H1 (cell line): ENCODE data around the gene SUGP1. TPM values are rescaled to one million over a fixed set of nuclear protein-coding genes. Genes with fewer than 3 reads are reported as not detected.

Experiments
- CTCF ChIA-PET: fragments of 300-600 bp; sonication (Branson Sonifier 250); formaldehyde crosslinking; loops from one replicate; lab custom pipeline; 2021; ENCODE audit not compliant: partially characterized antibody; lab: Charles Lee
- POLR2A ChIA-PET: fragments of 300-600 bp; sonication (Branson Sonifier 250); formaldehyde crosslinking; loops from one replicate; lab custom pipeline; 2021; ENCODE audit warnings: inconsistent platforms; ENCODE audit not compliant: partially characterized antibody; lab: Charles Lee
- DNase-seq, 2 experiments: peaks; one replicate each; pipeline versions ENCODE4 v3.0.0 to v3.0.0-alpha.2; 2010 to 2022; ENCODE audit warnings: low spot score in 2 of 2, low read depth in 1 of 2, mixed read lengths in 1 of 2
- FAIRE-seq: peaks from 2 replicates; lab custom pipeline; 2011; peaks lifted over from hg19 to GRCh38; lab: Jason Lieb, UNC
- H2AFZ ChIP-seq: 2 replicates; pipeline ENCODE4 v1.8.1; 2012; ENCODE audit warnings: low read length, inconsistent platforms
- H2AK5ac ChIP-seq: 2 replicates; pipeline ENCODE4 v1.6.1; 2013; ENCODE audit warnings: low read depth, low read length
- H2BK120ac ChIP-seq: replicated peaks from 2 replicates; pipeline ENCODE3; 2013; ENCODE audit warnings: low read depth, low read length, inconsistent platforms
- H2BK12ac ChIP-seq: 2 replicates; pipeline ENCODE4 v1.6.1; 2013; ENCODE audit warnings: low read depth, low read length
- H2BK15ac ChIP-seq: 2 replicates; pipeline ENCODE4 v1.6.1; 2013; ENCODE audit warnings: low read length
- H2BK20ac ChIP-seq: 2 replicates; pipeline ENCODE4 v1.6.1; 2013; ENCODE audit warnings: low read length
- H2BK5ac ChIP-seq: 2 replicates; pipeline ENCODE4 v1.6.1; 2013; ENCODE audit warnings: low read depth, low read length
- H3K14ac ChIP-seq: 2 replicates; pipeline ENCODE4 v1.6.1; 2013; ENCODE audit warnings: inconsistent platforms; ENCODE audit not compliant: insufficient read length
- H3K18ac ChIP-seq: 2 replicates; pipeline ENCODE4 v1.6.1; 2013; ENCODE audit warnings: low read length; ENCODE audit errors: extremely low read depth
- H3K23ac ChIP-seq: 2 replicates; pipeline ENCODE4 v1.6.1; 2013; ENCODE audit warnings: inconsistent platforms; ENCODE audit not compliant: insufficient read length
- H3K23me2 ChIP-seq: 2 replicates; pipeline ENCODE4 v1.6.1; 2013; ENCODE audit warnings: low read depth, low read length
- H3K27ac ChIP-seq: 2 replicates; pipeline ENCODE4 v1.6.1; 2011; ENCODE audit warnings: low read depth, low read length, inconsistent platforms
- H3K27me3 ChIP-seq, 4 experiments: replicated peaks in 1 of 4; 1 replicate in 1 of 4; 2 replicates in 3 of 4; pipeline versions ENCODE4 v1.6.1 to v1.8.1; 2011 to 2013; ENCODE audit warnings: low read length in 3 of 4, mild to moderate bottlenecking in 3 of 4, inconsistent platforms in 2 of 4, mixed read lengths in 2 of 4, moderate library complexity in 1 of 4; ENCODE audit not compliant: control insufficient read depth in 3 of 4, insufficient read depth in 3 of 4; ENCODE audit errors: extremely low read depth in 1 of 4
- H3K36me3 ChIP-seq, 4 experiments: 2 replicates each; pipeline versions ENCODE4 v1.6.1 to v1.8.1; 2011 to 2013; ENCODE audit warnings: mild to moderate bottlenecking in 4 of 4, low read length in 3 of 4, moderate library complexity in 2 of 4, control low read depth in 1 of 4, inconsistent platforms in 1 of 4; ENCODE audit not compliant: insufficient read depth in 4 of 4, control insufficient read depth in 2 of 4
- H3K4ac ChIP-seq: replicated peaks from 2 replicates; pipeline ENCODE3; 2013; ENCODE audit warnings: low read length, low read depth, mixed read lengths, inconsistent platforms; ENCODE audit not compliant: insufficient read length
- H3K4me1 ChIP-seq, 4 experiments: replicated peaks in 1 of 4; 1 replicate in 1 of 4; 2 replicates in 3 of 4; pipeline versions ENCODE4 v1.6.1 to v1.8.1; 2011 to 2013; ENCODE audit warnings: low read length in 3 of 4, inconsistent platforms in 2 of 4, mixed read lengths in 1 of 4; ENCODE audit not compliant: insufficient read depth in 4 of 4, control insufficient read depth in 3 of 4
- H3K4me2 ChIP-seq, 2 experiments: 2 replicates each; pipeline versions ENCODE4 v1.6.1 to v1.8.1; 2011 to 2013; ENCODE audit warnings: low read depth in 2 of 2, low read length in 2 of 2, control low read depth in 1 of 2, inconsistent platforms in 1 of 2, mild to moderate bottlenecking in 1 of 2; ENCODE audit not compliant: insufficient read depth in 1 of 2
- H3K4me3 ChIP-seq, 4 experiments: fragments of 200-600, 300-600 bp in 1 of 4; sonication (generic), shearing (Covaris generic), sonication (Bioruptor Twin) in 1 of 4; 2 replicates each; pipeline versions ENCODE4 v1.5.1 to v1.8.1; 2011 to 2016; ENCODE audit warnings: low read length in 4 of 4, low read depth in 3 of 4, control low read depth in 2 of 4, inconsistent platforms in 2 of 4, mild to moderate bottlenecking in 2 of 4, mixed read lengths in 1 of 4, moderate library complexity in 1 of 4; ENCODE audit not compliant: insufficient read depth in 2 of 4; ENCODE audit errors: extremely low read depth in 1 of 4
- H3K56ac ChIP-seq: replicated peaks from 2 replicates; pipeline ENCODE3; 2013; ENCODE audit warnings: low read depth, mild to moderate bottlenecking, mixed read lengths, low read length, inconsistent platforms; ENCODE audit not compliant: insufficient read length
- H3K79me1 ChIP-seq: 2 replicates; pipeline ENCODE4 v1.6.1; 2013; ENCODE audit warnings: low read depth, low read length, control low read depth
- H3K79me2 ChIP-seq, 2 experiments: 2 replicates each; pipeline versions ENCODE4 v1.6.1 to v1.8.1; 2012 to 2013; ENCODE audit warnings: low read length in 2 of 2, mild to moderate bottlenecking in 2 of 2, inconsistent platforms in 1 of 2; ENCODE audit not compliant: insufficient read depth in 2 of 2, control insufficient read depth in 1 of 2
- H3K9ac ChIP-seq, 4 experiments: replicated peaks in 1 of 4; 1 replicate in 1 of 4; 2 replicates in 3 of 4; pipeline versions ENCODE4 v1.6.1 to v1.8.1; 2011 to 2013; ENCODE audit warnings: low read depth in 3 of 4, low read length in 3 of 4, control low read depth in 2 of 4, mild to moderate bottlenecking in 2 of 4, moderate library complexity in 2 of 4, inconsistent platforms in 1 of 4; ENCODE audit errors: extremely low read depth in 1 of 4
- H3K9me3 ChIP-seq, 2 experiments: 2 replicates each; pipeline versions ENCODE4 v1.6.1 to v1.8.1; 2012 to 2013; ENCODE audit warnings: mild to moderate bottlenecking in 2 of 2, moderate library complexity in 2 of 2, control low read depth in 1 of 2, inconsistent platforms in 1 of 2, low read depth in 1 of 2, low read length in 1 of 2, mixed read lengths in 1 of 2; ENCODE audit not compliant: insufficient read depth in 2 of 2
- H4K20me1 ChIP-seq, 2 experiments: replicated peaks in 1 of 2; 2 replicates each; pipeline versions ENCODE3 to v1.8.1; 2011 to 2013; ENCODE audit warnings: inconsistent platforms in 2 of 2, low read length in 2 of 2, mild to moderate bottlenecking in 1 of 2; ENCODE audit not compliant: insufficient read depth in 2 of 2, control insufficient read depth in 1 of 2
- H4K5ac ChIP-seq: 2 replicates; pipeline ENCODE4 v1.6.1; 2013; ENCODE audit warnings: low read length, low read depth, mixed read lengths, inconsistent platforms; ENCODE audit not compliant: insufficient read length
- H4K8ac ChIP-seq: 2 replicates; pipeline ENCODE4 v1.8.0; 2013; ENCODE audit warnings: mild to moderate bottlenecking, moderate library complexity, low read length, inconsistent platforms; ENCODE audit not compliant: insufficient read depth; ENCODE audit errors: extremely low read depth
- H4K91ac ChIP-seq: replicated peaks from 2 replicates; pipeline ENCODE3; 2013; ENCODE audit warnings: low read length, mixed read lengths, inconsistent platforms; ENCODE audit not compliant: insufficient read length
- CBX8 ChIP-seq: fragments of 300-800, 300-1000 bp; sonication (generic); IDR thresholded peaks from 2 replicates; pipeline ENCODE4 v1.7.1; 2016; ENCODE audit warnings: low read depth, low read length, borderline replicate concordance
- CHD2 ChIP-seq: IDR thresholded peaks from 2 replicates; pipeline ENCODE4 v1.6.1; 2012; ENCODE audit warnings: low read length, improper control_type of control experiment
- CREB1 ChIP-seq: IDR thresholded peaks from 2 replicates; pipeline ENCODE4 v1.6.1; 2012; ENCODE audit warnings: inconsistent platforms
- CTBP2 ChIP-seq: IDR thresholded peaks from 2 replicates; pipeline ENCODE4 v1.7.0; 2011; ENCODE audit warnings: borderline replicate concordance, mild to moderate bottlenecking, moderate library complexity, mixed read lengths, low read length; ENCODE audit not compliant: insufficient read depth, insufficient read length
- GABPA ChIP-seq: IDR thresholded peaks from 2 replicates; pipeline ENCODE4 v1.6.1; 2011; ENCODE audit warnings: mild to moderate bottlenecking, low read length, moderate library complexity, borderline replicate concordance; ENCODE audit not compliant: insufficient read depth
- MAX ChIP-seq: IDR thresholded peaks from 2 replicates; pipeline ENCODE4 v1.6.1; 2012; ENCODE audit warnings: inconsistent platforms
- POLR2A ChIP-seq, 2 experiments: IDR thresholded peaks; 1 replicate in 1 of 2; 2 replicates in 1 of 2; pipeline ENCODE4 v1.6.1; 2011; ENCODE audit warnings: low read depth in 2 of 2, low read length in 2 of 2, mild to moderate bottlenecking in 2 of 2; ENCODE audit errors: control extremely low read depth in 1 of 2
- RBBP5 ChIP-seq: IDR thresholded peaks from 2 replicates; pipeline ENCODE4 v1.7.1; 2012; ENCODE audit warnings: low read depth, mild to moderate bottlenecking, inconsistent platforms, low read length, moderate library complexity, borderline replicate concordance
- RFX5 ChIP-seq: IDR thresholded peaks from 2 replicates; pipeline ENCODE4 v1.6.1; 2011; ENCODE audit warnings: low read depth, low read length, improper control_type of control experiment, borderline replicate concordance
- SIX5 ChIP-seq: IDR thresholded peaks from 2 replicates; pipeline ENCODE4 v1.6.1; 2011; ENCODE audit warnings: mild to moderate bottlenecking, low read depth, low read length
- SP1 ChIP-seq: IDR thresholded peaks from 2 replicates; pipeline ENCODE4 v1.6.1; 2011; ENCODE audit warnings: low read depth, low read length
- TCF12 ChIP-seq: IDR thresholded peaks from 2 replicates; pipeline ENCODE4 v1.6.1; 2011; ENCODE audit warnings: low read depth, mild to moderate bottlenecking, low read length
- USF2 ChIP-seq: IDR thresholded peaks from 2 replicates; pipeline ENCODE4 v1.6.1; 2011; ENCODE audit warnings: low read length, improper control_type of control experiment
- whole genome bisulfite sequencing, 2 experiments: shearing (Covaris generic) in 1 of 2; methylation state at CpG; one replicate each; pipeline versions ENCODE4 v1.1.6 to v1.1.7; 2013 to 2015; ENCODE audit warnings: low lambda C conversion rate in 2 of 2, mixed read lengths in 2 of 2, inconsistent platforms in 1 of 2, low coverage in 1 of 2, missing lambda C conversion rate in 1 of 2; ENCODE audit not compliant: insufficient replicate concordance in 2 of 2, insufficient coverage in 1 of 2, insufficient read length in 1 of 2; ENCODE audit errors: extremely low coverage in 1 of 2, missing lambda C conversion rate in 1 of 2; 5-methylcytosine and 5-hydroxymethylcytosine counted together
- polyA plus RNA-seq, 7 experiments: library from polyadenylated mRNA; depleted of rRNA in 3 of 7; stranded (reverse) in 5 of 7; unstranded in 2 of 7; fragments of >200 nt in 5 of 7; fragments of 200-250 nt in 2 of 7; gene quantifications; 1 replicate in 5 of 7; 2 replicates in 1 of 7; 4 replicates in 1 of 7; pipeline versions ENCODE4 v1.2.1 to v1.2.3, GENCODE V29; 2011 to 2013; ENCODE audit warnings: missing spikeins in 2 of 7, mixed read lengths in 2 of 7
- total RNA-seq: library from RNA; stranded (reverse); fragmentation: NEBNext Ultra II Directional; extraction: Animal tissue kit (Norgen Biotek cat#: 25700); gene quantifications from 2 replicates; pipeline ENCODE4 v1.2.1, GENCODE V29; 2021

Gene SUGP1
- total and polyA plus RNA-seq, 2 of the 8 experiments (the other 6 are each of a cell fraction or from before 2014, with no cell fraction given), result 38.5 to 65.2 TPM

DNA sequence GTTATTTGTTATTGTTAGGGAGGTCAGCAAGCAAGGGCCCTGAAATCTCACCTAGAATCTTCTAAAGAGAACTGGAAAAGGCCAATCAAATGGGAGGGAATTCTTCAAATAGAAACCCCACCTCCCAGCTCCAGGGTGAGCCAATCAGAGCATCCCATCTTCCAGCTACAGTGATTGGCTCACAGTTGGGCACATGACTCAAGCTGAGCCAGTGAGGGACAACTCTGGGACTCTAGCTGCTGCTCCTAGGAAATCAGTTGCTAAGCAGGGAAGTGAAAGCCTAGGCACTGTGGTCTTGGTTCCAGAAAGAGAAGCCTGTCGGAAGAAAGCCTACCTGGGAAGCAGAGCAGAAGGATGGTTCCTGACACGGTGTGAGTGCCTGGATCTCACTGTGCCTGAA is 60.6 kb downstream of the SUGP1 start:
- no peak overlapping the region for H3K4me3 ChIP-seq
- H3K23ac ChIP-seq, result no peak overlapping the region
- no peak overlapping the region for H3K18ac ChIP-seq
- H3K9me3 ChIP-seq, result no peaks in the 10 kb centered on the region
- H3K27ac ChIP-seq, result no peak overlapping the region
- peaks cover 0 to 10% (median 0%) of the 10 kb centered on the region in 4 experiments; a peak in 1 of 8 replicates for H3K36me3 ChIP-seq
- no peak overlapping the region for H3K14ac ChIP-seq
- peaks cover 21% of the 10 kb centered on the region; the same call in 1 of the 2 replicates for H3K23me2 ChIP-seq
- H3K4me1 ChIP-seq, result peaks cover 0 to 17% (median 10%) of the 10 kb centered on the region in 4 experiments; a peak in 6 of 7 replicates
- H4K20me1 ChIP-seq, result peaks cover 0 to 2% of the 10 kb centered on the region in 2 experiments
- no peak overlapping the region for H3K4ac ChIP-seq
- no peak overlapping the region for H2BK5ac ChIP-seq
- H3K56ac ChIP-seq, result no peak overlapping the region
- no peak overlapping the region for H2AFZ ChIP-seq
- H3K9ac ChIP-seq, result no peak overlapping the region
- no peak overlapping the region for H2BK12ac ChIP-seq
- H4K8ac ChIP-seq, result no peak overlapping the region
- H4K5ac ChIP-seq, result no peak overlapping the region
- peak in 1 of 2 experiments; percentile 64 for DNase-seq
- H2BK20ac ChIP-seq, result no peak overlapping the region
- no peak overlapping the region; a peak in 1 of 4 replicates for H3K4me2 ChIP-seq
- H4K91ac ChIP-seq, result no peak overlapping the region
- peaks cover 3 to 25% (median 16%) of the 10 kb centered on the region in 4 experiments for H3K27me3 ChIP-seq
- H3K79me1 ChIP-seq, result peaks cover 6% of the 10 kb centered on the region
- H2AK5ac ChIP-seq, result no peak overlapping the region
- POLR2A ChIA-PET, result interaction anchor here (0.5 to 2.0 kb wide), 7 partner anchors 10 to 255 kb away, joined by 3 to 5 read pairs (median 3); partner anchors contain the start of gene TSSK6
- no peak overlapping the region for H2BK15ac ChIP-seq
- 72% methylated on average over 2 of the region's 2 CpGs; no CpG with 5 or more reads in 1 of the 2 experiments for WGBS, 2 experiments
- FAIRE-seq, result peak; percentile 97
- CTCF ChIA-PET, result interaction anchor here (0.6 to 2.6 kb wide), 7 partner anchors 12 to 85 kb away, joined by 3 to 9 read pairs (median 4); no protein-coding TSS in a partner anchor
- no peaks in the 10 kb centered on the region for H3K79me2 ChIP-seq
- no peak overlapping the region for H2BK120ac ChIP-seq
- TF ChIP-seq POLR2A (IDR thresholded peaks at IDR 0.05; ENCODE audit: control extremely low read depth in 1 of 2, low read depth in 2 of 2, low read length in 2 of 2) (0 out of 3 replicates have a peak, but pooled peaks of 1 of the 2 experiments have one; percentile 37), USF2 (peak; percentile 94), SP1 (peak; percentile 85), RFX5 (peak; percentile 95), SIX5 (no peak), CBX8 (no peak), CREB1 (peak; percentile 67), GABPA (no peak), TCF12 (no peak), RBBP5 (no peak), MAX (no peak), CHD2 (peak; percentile 61), CTBP2 (no peak)
